B cell (primary cell): Measurements from ENCODE around the gene CHKA. TPM values are rescaled to one million over a fixed set of nuclear protein-coding genes. Genes with fewer than 3 reads are reported as not detected.
A peak's percentile ranks its signal among the peaks of the same experiment; 100 is the strongest.

Experiments used
- ATAC-seq: fragments of 200-7000 bp; cut with Tn5 transposase; one replicate; pipeline ENCODE4 v1.10.0; 2021; ENCODE audit warnings: low read depth, mild to moderate bottlenecking, moderate number of reproducible peaks, moderate library complexity
- CTCF ChIA-PET: fragments of 350-600 bp; sonication (Branson Sonifier 250); formaldehyde crosslinking; loops from one replicate; lab custom pipeline; 2021; ENCODE audit warnings: antibody characterized with exemption, inconsistent platforms; lab: Charles Lee
- POLR2A ChIA-PET: fragments of 350-600 bp; sonication (Branson Sonifier 250); formaldehyde crosslinking; loops from one replicate; lab custom pipeline; 2021; ENCODE audit warnings: antibody characterized with exemption; lab: Charles Lee
- DNase-seq: peaks from one replicate; pipeline ENCODE4 v3.0.0; 2013
- H2AFZ ChIP-seq: 2 replicates; pipeline ENCODE4 v1.6.1; 2012; ENCODE audit warnings: mild to moderate bottlenecking, low read depth, low read length; ENCODE audit not compliant: insufficient read depth, poor library complexity, severe bottlenecking
- H3K27ac ChIP-seq, 2 donors: 1 replicate in 1 of 2; 2 replicates in 1 of 2; pipeline ENCODE4 v1.5.1; 2012 to 2013; ENCODE audit warnings: low read length in 2 of 2, mild to moderate bottlenecking in 2 of 2, moderate library complexity in 1 of 2
- H3K27me3 ChIP-seq, 4 experiments: fragments of 200-600 bp in 1 of 4; sonication (generic) in 1 of 4; replicated peaks in 1 of 4; 1 replicate in 2 of 4; 2 replicates in 2 of 4; pipeline versions ENCODE4 v1.6.1 to v1.7.0; 2013 to 2016; ENCODE audit warnings: low read length in 3 of 4, mild to moderate bottlenecking in 2 of 4, mixed read lengths in 1 of 4, moderate library complexity in 1 of 4; ENCODE audit not compliant: insufficient read depth in 4 of 4, control insufficient read depth in 3 of 4; ENCODE audit errors: control extremely low read depth in 1 of 4
- H3K36me3 ChIP-seq, 2 experiments: replicated peaks in 1 of 2; 1 replicate in 1 of 2; 2 replicates in 1 of 2; pipeline versions ENCODE4 v1.6.1 to v1.7.1; 2013; ENCODE audit warnings: low read length in 1 of 2; ENCODE audit not compliant: insufficient read depth in 2 of 2, control insufficient read depth in 1 of 2; ENCODE audit errors: control extremely low read depth in 1 of 2, extremely low read depth in 1 of 2
- H3K4me1 ChIP-seq, 2 donors: fragments of 200-600 bp in 1 of 2; sonication (generic) in 1 of 2; 1 replicate in 1 of 2; 2 replicates in 1 of 2; pipeline versions ENCODE4 v1.5.1 to v1.6.1; 2013 to 2017; ENCODE audit warnings: low read length in 2 of 2; ENCODE audit not compliant: control insufficient read depth in 2 of 2, insufficient read depth in 2 of 2
- H3K4me2 ChIP-seq: replicated peaks from 2 replicates; pipeline ENCODE3; 2012; ENCODE audit warnings: mild to moderate bottlenecking, low read depth, low read length; ENCODE audit not compliant: poor library complexity, severe bottlenecking
- H3K4me3 ChIP-seq, 5 experiments: fragments of 200-600 bp in 1 of 5; sonication (generic) in 1 of 5; 1 replicate in 3 of 5; 2 replicates in 2 of 5; pipeline versions ENCODE4 v1.5.1 to v1.7.0; 2011 to 2016; ENCODE audit warnings: low read length in 4 of 5, mild to moderate bottlenecking in 4 of 5, low read depth in 2 of 5, control low read depth in 1 of 5, moderate library complexity in 1 of 5; ENCODE audit not compliant: insufficient read depth in 1 of 5; ENCODE audit errors: control extremely low read depth in 1 of 5, extremely low read depth in 1 of 5
- H3K79me2 ChIP-seq: fragments of 200-600 bp; sonication (generic); one replicate; pipeline ENCODE4 v1.6.0; 2016; ENCODE audit warnings: low read length; ENCODE audit not compliant: control insufficient read depth, insufficient read depth
- H3K9ac ChIP-seq: fragments of 200-600 bp; sonication (generic); 2 replicates; pipeline ENCODE4 v1.6.1; 2017; ENCODE audit warnings: mild to moderate bottlenecking, low read length, moderate library complexity
- H3K9me3 ChIP-seq, 3 donors: one replicate each; pipeline versions ENCODE4 v1.6.1 to v1.7.1; 2013; ENCODE audit warnings: low read length in 2 of 3; ENCODE audit not compliant: control insufficient read depth in 2 of 3, insufficient read depth in 1 of 3; ENCODE audit errors: control extremely low read depth in 1 of 3
- H4K20me1 ChIP-seq: 2 replicates; pipeline ENCODE4 v1.6.0; 2012; ENCODE audit warnings: mild to moderate bottlenecking, low read length; ENCODE audit not compliant: insufficient read depth, control insufficient read depth, poor library complexity, severe bottlenecking
- H3K27ac Mint-ChIP-seq: one replicate; pipeline ENCODE4 v1.8.0; 2021; ENCODE audit warnings: mixed read lengths
- H3K27me3 Mint-ChIP-seq: one replicate; pipeline ENCODE4 v1.8.0; 2021; ENCODE audit warnings: mixed read lengths
- H3K4me1 Mint-ChIP-seq: one replicate; pipeline ENCODE4 v1.8.0; 2021; ENCODE audit warnings: mixed read lengths
- H3K4me3 Mint-ChIP-seq: one replicate; pipeline ENCODE4 v1.8.0; 2021; ENCODE audit warnings: mixed read lengths
- H3K9me3 Mint-ChIP-seq: one replicate; pipeline ENCODE4 v1.8.0; 2022; ENCODE audit warnings: mixed read lengths; ENCODE audit not compliant: insufficient read depth
- CTCF ChIP-seq: fragments of 200-600 bp; IDR thresholded peaks from one replicate; pipeline ENCODE4 v1.8.0; 2022; ENCODE audit warnings: antibody characterized with exemption, mild to moderate bottlenecking
- EZH2 ChIP-seq: IDR thresholded peaks from 2 replicates; pipeline ENCODE4 v1.6.1; 2012; ENCODE audit warnings: borderline replicate concordance, low read depth, mild to moderate bottlenecking, moderate library complexity, low read length; ENCODE audit not compliant: insufficient read depth, poor library complexity, severe bottlenecking
- WGBS: methylation state at CpG from one replicate; pipeline ENCODE4 v1.1.5; 2013; ENCODE audit warnings: missing lambda C conversion rate; ENCODE audit not compliant: insufficient coverage; 5-methylcytosine and 5-hydroxymethylcytosine counted together
- intact Hi-C: fragments of 100-400 bp; cut with micrococcal nuclease; formaldehyde crosslinking; loops from one replicate; pipeline ENCODE4 v1.10.0; 2022
- polyA plus RNA-seq: library from polyadenylated mRNA; depleted of rRNA; stranded (reverse); fragments of >200 nt; gene quantifications from 2 replicates; pipeline ENCODE4 v1.2.3, GENCODE V29; 2012
- total RNA-seq, 2 donors: library from RNA; stranded (reverse); fragments of 120-200 nt in 1 of 2; gene quantifications; 1 replicate in 1 of 2; 2 replicates in 1 of 2; pipeline versions ENCODE4 v1.2.3 to v1.2.4, GENCODE V29; 2013 to 2022

CHKA gene
- total and polyA plus RNA-seq, 2 donors (not counting 1 experiment from before 2014, with no cell fraction given): 10.6 to 20.6 TPM

- ATAC-seq: no peak
- Histone ChIP-seq H2AFZ (no peak overlapping the region), H3K27ac (no peak overlapping the region), H3K27me3 (peaks cover 0 to 29% (median 18%) of the 10 kb centered on the region in 4 experiments), H4K20me1 (no peaks in the 10 kb centered on the region), H3K4me2 (no peak overlapping the region), H3K9me3 (peaks cover 0 to 27% (median 0%) of the 10 kb centered on the region in 3 donors), H3K4me3 (no peak overlapping the region), H3K9ac (no peak overlapping the region), H3K79me2 (no peaks in the 10 kb centered on the region), H3K4me1 (peaks cover 10 to 15% of the 10 kb centered on the region in 2 donors), H3K36me3 (no peaks in the 10 kb centered on the region)
- intact Hi-C loops: no loop called here
- CTCF ChIA-PET: no interaction called here
- Mint-ChIP-seq H3K9me3 (peaks cover 7% of the 10 kb centered on the region), H3K27me3 (peaks cover 19% of the 10 kb centered on the region), H3K4me3 (no peak overlapping the region), H3K27ac (no peak overlapping the region), H3K4me1 (peaks cover 6% of the 10 kb centered on the region)
- no peak for DNase-seq
- WGBS: no CpG with 5 or more reads among the region's 1 CpG
- POLR2A ChIA-PET: no interaction called here
- TF ChIP-seq EZH2 (no peak), CTCF (no peak)
Observed at GRCh38 chr11:68130121-68130520, 8.9 kb upstream of the CHKA start.

GRCh38 chr11:68128682-68129327, 7.6 kb upstream of the CHKA start:
- peaks cover 6% of the 10 kb centered on the region for H3K4me1 Mint-ChIP-seq
- H3K4me2 ChIP-seq: peak overlapping the region; percentile 70
- peaks cover 0 to 29% (median 18%) of the 10 kb centered on the region in 4 experiments for H3K27me3 ChIP-seq
- peaks cover 0 to 27% (median 0%) of the 10 kb centered on the region in 3 donors for H3K9me3 ChIP-seq
- ChIA-PET POLR2A (no interaction called here), CTCF (no interaction called here)
- no peak overlapping the region for H3K9ac ChIP-seq
- no peaks in the 10 kb centered on the region for H3K36me3 ChIP-seq
- no peaks in the 10 kb centered on the region for H3K79me2 ChIP-seq
- 11% methylated on average over 3 of the region's 15 CpGs for WGBS
- H2AFZ ChIP-seq: no peak overlapping the region
- ATAC-seq (no peak), DNase-seq (no peak)
- H3K27ac ChIP-seq: no peak overlapping the region
- TF ChIP-seq CTCF: no peak
- peaks cover 5% of the 10 kb centered on the region for H3K9me3 Mint-ChIP-seq
- peaks cover 10 to 15% of the 10 kb centered on the region in 2 donors for H3K4me1 ChIP-seq
- peaks cover 16% of the 10 kb centered on the region for H3K27me3 Mint-ChIP-seq
- no peaks in the 10 kb centered on the region for H4K20me1 ChIP-seq
- intact Hi-C loops: no loop called here
- peak overlapping the region in 1 of 5 experiments; percentile 33 for H3K4me3 ChIP-seq
- H3K27ac Mint-ChIP-seq: no peak overlapping the region
- peak overlapping the region; percentile 44 for H3K4me3 Mint-ChIP-seq
